ENCODE results near the gene SMPX. TPM values are rescaled to one million over a fixed set of nuclear protein-coding genes. Genes with fewer than 3 reads are reported as not detected.

Gene SMPX
- 0.57 to 1.5 TPM in 2 of 3 replicates, not detected in the other for total RNA-seq
- long read RNA-seq = 0 reads

- peaks cover 21% of the 10 kb centered on the region for H3K4me1 Mint-ChIP-seq (ENCODE audit: low read depth)
- H3K9me3 Mint-ChIP-seq (ENCODE audit: low read depth) = no peaks in the 10 kb centered on the region
- no peak for TF ChIP-seq CTCF (IDR thresholded peaks at IDR 0.05)
- H3K4me3 Mint-ChIP-seq (ENCODE audit: unreplicated experiment) = no peak within 1 kb of the TSS
- H3K27ac Mint-ChIP-seq (ENCODE audit: unreplicated experiment) = no peak within 1 kb of the TSS
- no peaks in the 10 kb centered on the region for H3K36me3 Mint-ChIP-seq (ENCODE audit: low read depth)
- DNase-seq (ENCODE audit: low spot score) = no peak
- H3K27me3 Mint-ChIP-seq (ENCODE audit: low read depth) = no peaks in the 10 kb centered on the region
Observed at GRCh38 chrX:21757960-21758359, at the start of gene SMPX. Gene SMPX (minus strand): TSS chrX:21758116. CDS start chrX:21754290, 3,826 bp downstream.

GRCh38 chrX:21806691-21807090 is 48.8 kb upstream of the SMPX start:
- DNase-seq (ENCODE audit: low spot score) = no peak

GRCh38 chrX:21802839-21803238 is 44.9 kb upstream of the SMPX start:
- DNase-seq (ENCODE audit: low spot score) = no peak
- peaks cover 40% of the 10 kb centered on the region for H3K4me1 Mint-ChIP-seq (ENCODE audit: low read depth)
- H3K27ac Mint-ChIP-seq (ENCODE audit: unreplicated experiment) = no peak overlapping the region
- peaks cover 1% of the 10 kb centered on the region for H3K27me3 Mint-ChIP-seq (ENCODE audit: low read depth)
- no peak for TF ChIP-seq CTCF (IDR thresholded peaks at IDR 0.05)
- H3K36me3 Mint-ChIP-seq (ENCODE audit: low read depth) = no peaks in the 10 kb centered on the region
- H3K4me3 Mint-ChIP-seq (ENCODE audit: unreplicated experiment) = no peak overlapping the region
- no peaks in the 10 kb centered on the region for H3K9me3 Mint-ChIP-seq (ENCODE audit: low read depth)

More at GRCh38 chrX:21806691-21807090, 48.8 kb upstream of the SMPX start:
- Mint-ChIP-seq H3K27me3 (ENCODE audit: low read depth) (peaks cover 6% of the 10 kb centered on the region), H3K4me3 (ENCODE audit: unreplicated experiment) (no peak overlapping the region), H3K9me3 (ENCODE audit: low read depth) (peaks cover 4% of the 10 kb centered on the region), H3K27ac (ENCODE audit: unreplicated experiment) (no peak overlapping the region), H3K36me3 (ENCODE audit: low read depth) (no peaks in the 10 kb centered on the region), H3K4me1 (ENCODE audit: low read depth) (peaks cover 8% of the 10 kb centered on the region)
- no peak for TF ChIP-seq CTCF (IDR thresholded peaks at IDR 0.05)

- Mint-ChIP-seq H3K36me3 (ENCODE audit: low read depth) (no peaks in the 10 kb centered on the region), H3K4me3 (ENCODE audit: unreplicated experiment) (no peak overlapping the region), H3K9me3 (ENCODE audit: low read depth) (no peaks in the 10 kb centered on the region), H3K27ac (ENCODE audit: unreplicated experiment) (no peak overlapping the region), H3K27me3 (ENCODE audit: low read depth) (peaks cover 1% of the 10 kb centered on the region), H3K4me1 (ENCODE audit: low read depth) (peaks cover 40% of the 10 kb centered on the region)
- no peak for DNase-seq (ENCODE audit: low spot score)
- no peak for TF ChIP-seq CTCF (IDR thresholded peaks at IDR 0.05)
Observed at GRCh38 chrX:21802054-21802670, 44.2 kb upstream of the SMPX start.

GRCh38 chrX:21800344-21800770 is 42.4 kb upstream of the SMPX start:
- TF ChIP-seq CTCF (IDR thresholded peaks at IDR 0.05) = no peak
- Mint-ChIP-seq H3K27ac (ENCODE audit: unreplicated experiment) (no peak overlapping the region), H3K9me3 (ENCODE audit: low read depth) (no peaks in the 10 kb centered on the region), H3K4me3 (ENCODE audit: unreplicated experiment) (no peak overlapping the region), H3K36me3 (ENCODE audit: low read depth) (no peaks in the 10 kb centered on the region), H3K4me1 (ENCODE audit: low read depth) (peaks cover 43% of the 10 kb centered on the region), H3K27me3 (ENCODE audit: low read depth) (no peaks in the 10 kb centered on the region)
- DNase-seq (ENCODE audit: low spot score) = no peak
